C4-2B (cell line): ENCODE results near the gene COX7A2.

Experiments
- CTCF ChIP-seq: fragments of 450-650 bp; conservative IDR thresholded peaks from 2 replicates; pipeline ENCODE4 v1.5.1; 2017; ENCODE audit warnings: mild to moderate bottlenecking
- ZFX ChIP-seq: fragments of 450-650 bp; IDR thresholded peaks from 2 replicates; pipeline ENCODE4 v1.6.1; 2017

GRCh38 chr6:75219263-75219662, 24.3 kb downstream of the COX7A2 start:
- no peak for TF ChIP-seq CTCF
- no peak for TF ChIP-seq ZFX
